ENCODE data around the gene BRD9. TPM values are rescaled to one million over a fixed set of nuclear protein-coding genes. Genes with fewer than 3 reads are reported as not detected.
"Not testable (repeated sequence)": the region's sequence is repeated elsewhere in the genome, so short reads cannot be mapped to it uniquely, and the experiment has no call there.

Gene BRD9
- total RNA-seq, 1 donor from 2014 or later = 40.8 TPM

DNA sequence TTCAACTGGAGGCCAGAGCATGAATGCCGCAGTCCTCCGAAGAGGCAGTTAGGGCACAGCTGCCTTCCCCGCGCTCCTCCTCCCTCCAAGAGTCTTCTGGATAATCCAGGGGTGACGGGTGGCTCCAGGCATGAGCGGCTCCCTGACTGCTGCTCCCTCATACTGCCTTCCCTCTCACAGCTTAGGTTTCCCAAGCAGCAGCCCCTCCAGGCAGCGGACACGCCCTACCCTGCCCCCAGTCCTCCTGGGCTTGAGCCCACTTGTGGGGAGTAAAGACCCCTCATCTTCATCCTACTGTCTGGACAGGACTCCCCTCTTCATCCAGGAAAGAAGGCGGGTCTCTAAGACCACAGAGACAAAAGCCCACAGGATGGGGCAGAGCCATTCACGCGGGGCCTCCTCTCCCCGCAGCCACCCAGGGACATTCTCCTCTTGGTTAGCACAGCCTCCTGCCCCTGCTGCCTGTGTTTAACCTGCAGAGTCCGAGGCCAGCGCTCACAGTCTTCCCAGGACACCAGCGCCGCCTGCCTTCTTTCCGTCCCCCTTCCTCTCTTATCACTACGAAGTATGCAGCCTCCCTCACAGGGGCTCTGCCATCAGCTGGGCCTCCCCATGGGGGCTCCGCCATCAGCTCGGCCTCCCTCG, 47.4 kb downstream of the BRD9 start:
- DNase-seq (ENCODE audit: low spot score) = not testable (repeated sequence)

DNA sequence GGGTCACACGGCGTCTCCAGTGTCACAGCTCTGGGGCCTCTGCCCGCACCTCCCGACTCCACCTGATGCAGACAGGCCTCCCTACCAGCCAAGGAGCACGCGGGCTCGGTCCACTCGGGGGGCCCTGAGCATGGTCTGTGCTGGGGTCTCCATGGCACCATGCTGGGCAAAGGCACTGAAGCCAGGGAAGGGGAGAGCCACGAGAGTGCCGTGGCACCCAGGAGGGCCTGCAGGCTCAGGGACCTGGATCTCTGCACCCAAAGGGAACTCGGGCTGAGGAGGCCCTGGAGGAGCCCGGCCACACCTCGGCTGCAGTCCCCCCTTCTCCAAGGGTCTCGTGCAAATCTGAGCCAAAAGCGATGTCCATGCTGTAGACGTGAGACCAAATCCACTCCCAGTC, 48.2 kb downstream of the BRD9 start:
- not testable (repeated sequence) for DNase-seq (ENCODE audit: low spot score)

DNA sequence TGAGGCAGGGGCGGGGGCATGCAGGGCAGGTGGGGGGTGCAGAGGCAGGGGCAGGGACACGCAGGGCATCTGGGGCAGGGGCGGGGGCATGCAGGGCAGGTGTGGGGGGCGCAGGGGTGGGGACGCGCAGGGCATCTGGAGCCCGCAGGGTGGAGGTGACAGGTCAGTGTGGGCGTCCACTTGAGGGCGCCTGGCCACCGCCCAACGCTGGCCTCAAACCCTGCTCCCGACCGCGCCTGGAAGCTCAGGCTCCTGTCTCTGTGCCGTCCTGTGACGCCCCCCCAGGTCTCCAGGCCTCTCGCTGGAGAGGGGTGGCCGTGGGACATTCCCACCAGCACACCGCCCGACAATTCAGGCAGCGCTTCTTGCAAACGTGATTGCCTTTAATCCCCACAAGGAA, 48.7 kb downstream of the BRD9 start:
- DNase-seq (ENCODE audit: low spot score) = not testable (repeated sequence)

DNA sequence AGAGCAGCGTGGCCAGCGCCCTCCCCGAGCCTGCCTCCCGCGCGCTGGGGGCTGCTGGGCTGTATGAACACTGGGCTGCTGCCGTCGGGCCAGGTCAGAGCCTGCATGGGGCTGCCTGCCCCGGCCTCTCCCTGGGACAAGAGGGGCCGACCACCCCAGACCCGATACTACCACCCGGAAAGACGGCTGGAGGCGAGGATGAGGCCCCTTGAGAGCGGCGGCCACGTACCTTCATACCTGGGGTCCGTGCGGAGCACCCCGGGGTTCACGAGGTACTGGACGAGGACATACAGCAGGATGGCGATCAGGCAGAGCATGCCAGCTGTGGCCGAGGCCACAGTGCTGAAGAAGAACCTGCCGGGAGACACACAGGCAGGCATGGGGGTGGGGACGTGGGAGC, 49.2 kb downstream of the BRD9 start:
- not testable (repeated sequence) for DNase-seq (ENCODE audit: low spot score)

DNA sequence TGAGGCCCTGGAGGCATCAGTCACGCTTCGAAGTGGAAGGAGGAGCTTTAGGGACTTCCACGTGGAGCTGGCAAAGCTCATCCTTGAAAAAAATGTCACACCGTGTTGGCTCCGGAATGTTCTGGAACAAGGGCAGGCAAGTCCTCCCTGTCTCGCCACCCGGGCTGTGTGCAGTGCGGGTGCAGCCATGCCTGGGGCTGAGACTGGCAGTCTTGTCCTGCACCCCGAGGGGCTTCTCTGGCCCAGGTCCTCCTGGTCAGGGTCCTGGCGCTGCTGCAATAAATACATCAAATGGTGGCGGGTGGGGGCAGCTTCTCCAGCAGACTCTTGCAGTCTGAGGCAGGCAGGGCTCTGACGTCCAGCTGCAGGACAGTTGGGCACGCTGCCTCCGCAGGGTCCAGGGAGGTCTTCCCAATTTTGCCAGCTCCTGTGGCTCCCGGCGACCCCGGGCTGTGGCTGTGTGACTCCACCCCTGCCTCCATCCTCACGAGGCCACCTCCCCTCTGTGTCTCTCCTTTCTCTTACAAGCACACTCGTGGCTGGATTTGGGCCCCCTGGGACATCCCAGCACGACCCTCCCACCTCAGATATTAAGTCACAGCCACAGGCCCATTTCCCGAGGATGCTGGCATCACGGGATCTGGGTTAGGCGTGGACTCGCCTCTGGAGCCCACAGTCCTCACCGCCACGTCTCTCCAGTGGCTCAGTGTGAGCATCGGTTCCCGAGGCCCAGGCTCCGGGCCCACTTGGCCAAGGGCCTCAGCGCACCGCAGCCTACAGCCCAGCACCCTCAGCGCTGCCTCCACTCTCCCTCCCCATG, 50.0 kb downstream of the BRD9 start:
- DNase-seq (ENCODE audit: low spot score) = not testable (repeated sequence)

DNA sequence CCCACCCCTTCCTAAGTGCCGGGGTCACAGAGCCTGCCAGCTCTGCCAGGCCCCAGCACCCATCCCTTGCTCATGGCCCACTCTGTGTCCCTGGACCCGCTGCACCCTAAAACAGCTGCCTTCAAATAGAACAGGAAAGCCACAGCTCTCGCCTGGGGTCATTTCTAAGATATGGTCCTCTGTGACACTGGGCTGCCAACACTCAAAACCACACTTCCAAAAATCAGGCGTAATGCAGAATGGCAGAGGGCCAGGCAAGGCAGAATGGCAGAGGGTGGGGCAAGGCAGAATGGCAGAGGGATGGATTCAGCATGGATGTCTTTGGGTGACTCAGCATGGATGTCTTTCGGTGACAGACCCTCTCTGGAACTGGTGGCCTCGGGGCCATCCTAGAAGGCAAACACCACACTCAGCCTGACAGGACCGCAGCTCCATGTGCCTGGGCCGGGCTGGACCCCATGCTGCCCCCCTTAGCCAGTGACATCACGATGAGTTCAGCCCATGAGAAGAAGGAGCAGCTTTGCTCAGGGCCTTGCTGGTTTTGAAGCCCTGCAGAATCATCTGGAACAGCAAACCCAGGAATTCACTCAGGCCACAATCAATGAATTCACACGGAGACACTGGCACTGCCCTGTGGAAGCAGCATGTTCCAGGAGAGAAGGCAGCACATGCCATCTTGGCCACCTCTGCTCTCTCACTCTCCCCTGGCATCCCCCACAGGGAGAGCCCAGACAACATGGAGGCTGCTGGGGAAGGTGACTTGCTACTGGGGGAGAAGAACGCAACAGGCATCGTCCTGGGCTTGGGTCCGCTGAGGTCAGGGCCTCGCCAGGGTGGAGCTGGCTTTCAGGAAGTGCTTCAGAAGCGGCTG, 50.8 kb downstream of the BRD9 start:
- DNase-seq (ENCODE audit: low spot score) = not testable (repeated sequence)

DNA sequence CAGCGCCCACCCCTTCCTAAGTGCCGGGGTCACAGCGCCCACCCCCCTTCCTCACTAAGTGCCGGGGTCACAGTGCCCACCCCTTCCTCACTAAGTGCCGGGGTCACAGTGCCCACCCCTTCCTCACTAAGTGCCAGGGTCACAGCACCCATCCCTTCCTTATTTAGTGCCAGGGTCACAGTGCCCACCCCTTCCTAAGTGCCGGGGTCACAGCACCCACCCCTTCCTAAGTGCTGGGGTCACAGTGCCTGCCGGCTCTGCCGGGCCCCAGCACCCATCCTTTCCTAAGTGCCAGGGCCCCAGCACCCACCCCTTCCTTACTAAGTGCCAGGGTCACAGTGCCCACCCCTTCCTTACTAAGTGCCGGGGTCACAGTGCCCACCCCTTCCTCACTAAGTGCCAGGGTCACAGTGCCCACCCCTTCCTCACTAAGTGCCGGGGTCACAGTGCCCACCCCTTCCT, 51.6 kb downstream of the BRD9 start:
- not testable (repeated sequence) for DNase-seq (ENCODE audit: low spot score)

DNA sequence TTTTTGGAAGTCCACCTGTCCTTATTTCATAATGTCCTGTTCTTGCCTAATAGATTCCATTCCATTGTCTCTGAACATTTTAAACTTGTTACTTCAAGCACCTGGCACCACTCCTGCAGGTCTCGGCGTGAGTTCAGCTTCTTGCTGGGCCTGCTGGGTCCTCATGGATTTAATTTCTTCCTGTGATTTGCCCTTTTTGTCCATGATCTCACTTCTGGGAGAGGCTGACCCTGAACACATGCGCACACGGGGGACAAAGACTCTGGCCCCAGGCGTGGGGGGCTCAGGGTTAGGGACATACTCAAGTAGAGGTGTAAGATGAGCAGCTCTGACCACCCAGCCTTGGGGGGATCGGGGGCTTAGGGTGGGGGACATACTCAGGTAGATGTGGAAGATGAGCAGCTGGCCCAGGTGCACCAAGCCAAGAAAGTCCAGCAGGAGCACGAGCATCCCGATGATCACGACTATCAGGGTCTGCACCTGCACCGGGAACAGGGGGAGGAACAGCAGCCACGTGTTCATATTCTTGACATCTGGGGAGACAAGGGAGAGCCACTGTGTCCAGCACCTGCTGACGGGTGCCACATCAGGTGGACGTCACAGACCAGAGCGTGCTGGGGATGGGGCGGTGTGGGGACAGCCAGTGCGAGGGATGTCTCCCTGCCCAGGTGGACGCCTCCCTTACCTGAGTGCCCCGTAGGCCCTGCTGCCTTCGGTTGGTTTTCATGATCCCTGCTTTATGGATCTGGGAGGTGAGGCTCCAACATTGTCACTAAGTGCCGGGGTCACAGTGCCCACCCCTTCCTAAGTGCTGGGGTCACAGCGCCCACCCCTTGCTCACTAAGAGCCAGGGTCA, 52.3 kb downstream of the BRD9 start:
- DNase-seq (ENCODE audit: low spot score) = not testable (repeated sequence)

DNA sequence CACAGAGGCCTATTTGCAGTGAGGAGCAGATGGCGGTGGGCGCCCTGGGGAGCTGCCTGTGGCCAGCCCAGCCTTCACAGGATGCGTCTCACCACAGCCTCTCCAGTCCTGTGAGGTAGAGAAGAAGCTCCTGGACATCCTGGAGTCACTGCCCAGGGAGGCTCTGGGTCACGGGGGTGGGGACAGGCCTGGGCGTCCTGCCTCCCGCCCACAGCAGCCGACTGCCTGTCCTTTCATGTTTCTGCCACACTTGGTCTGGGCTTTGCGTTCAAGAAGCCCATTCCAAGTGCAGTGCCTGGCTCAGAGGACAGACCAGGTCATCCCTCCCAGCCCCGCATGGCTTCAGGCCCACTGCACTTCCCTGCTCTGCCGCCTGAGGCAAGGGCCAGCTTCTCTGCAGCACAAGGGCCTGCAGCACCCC, 54.2 kb downstream of the BRD9 start:
- not testable (repeated sequence) for DNase-seq (ENCODE audit: low spot score)

DNA sequence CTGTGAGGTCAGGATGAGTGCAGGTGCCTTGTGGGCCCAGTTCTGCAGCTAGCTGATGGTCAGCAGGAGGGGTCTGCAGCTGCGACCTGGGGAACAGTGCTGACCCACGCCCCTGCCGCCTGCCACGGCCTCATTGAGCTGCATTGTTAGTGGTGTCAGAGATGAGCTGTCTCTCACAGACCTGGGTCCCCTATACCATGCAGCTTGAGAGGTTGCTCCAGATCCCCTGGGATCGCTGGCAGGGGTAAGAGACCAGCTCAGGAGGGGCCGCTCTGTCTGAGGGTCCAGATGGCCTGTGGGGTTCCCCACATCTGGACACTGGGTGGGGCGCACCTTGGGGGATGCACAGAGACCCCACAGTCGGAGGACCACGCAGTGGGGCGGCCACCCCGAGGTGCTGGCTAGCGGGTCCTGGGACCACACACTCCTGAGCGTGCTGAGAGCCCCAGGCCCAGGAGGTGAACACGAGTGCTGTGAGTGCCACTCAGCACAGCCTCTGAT, 54.9 kb downstream of the BRD9 start:
- not testable (repeated sequence) for DNase-seq (ENCODE audit: low spot score)

DNA sequence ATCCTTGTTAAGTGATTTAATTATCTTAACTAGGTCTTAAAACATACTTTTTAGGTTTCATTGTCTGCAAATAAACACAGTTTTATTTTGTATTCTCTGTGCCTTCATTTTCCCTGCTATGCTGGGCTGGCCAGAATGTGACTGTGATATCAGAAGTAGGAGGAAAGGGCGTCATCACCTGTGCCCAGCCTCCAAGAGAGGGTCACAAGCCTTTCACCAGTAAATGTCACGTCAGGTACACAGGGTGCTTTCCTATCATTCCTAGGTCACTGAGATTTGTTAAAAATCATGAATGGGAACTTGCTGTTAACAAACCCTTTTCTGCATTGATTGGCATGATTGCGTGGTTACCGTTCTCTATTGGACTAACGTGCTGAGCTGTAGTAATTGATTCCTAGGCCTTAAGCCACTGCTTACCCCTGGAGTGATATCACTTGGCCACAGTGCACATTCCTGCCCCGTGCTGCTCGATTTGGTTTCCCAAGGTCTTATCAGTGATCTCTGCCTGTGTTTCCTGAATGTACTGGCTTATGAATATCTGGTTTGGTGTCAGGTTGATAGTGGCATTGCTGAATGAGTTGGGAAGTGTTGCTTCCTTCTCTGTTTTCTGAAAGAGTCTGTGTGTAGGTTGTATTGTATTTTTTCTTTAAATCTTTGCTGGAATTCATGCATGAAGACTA, 56.5 kb downstream of the BRD9 start:
- DNase-seq (ENCODE audit: low spot score) = peak; percentile 44

DNA sequence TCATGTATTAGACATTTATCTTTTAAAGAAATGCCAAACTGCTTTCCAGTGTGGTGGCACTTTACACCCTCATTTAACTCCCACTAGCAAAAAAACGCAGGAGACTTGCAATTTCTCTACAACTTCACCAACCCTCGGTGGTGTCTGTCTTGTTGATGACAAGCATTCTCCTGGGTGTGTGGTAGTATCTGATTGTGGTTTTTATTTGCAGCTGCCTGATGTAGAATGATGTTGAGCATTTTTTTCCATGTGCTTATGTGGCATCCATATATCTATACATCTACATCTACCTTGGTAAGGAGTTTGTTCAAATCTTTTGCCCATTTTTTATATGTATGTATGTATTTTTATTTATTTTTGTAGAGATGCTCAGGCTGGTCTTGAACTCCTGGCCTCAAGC, 58.6 kb downstream of the BRD9 start:
- DNase-seq (ENCODE audit: low spot score) = peak; percentile 3

DNA sequence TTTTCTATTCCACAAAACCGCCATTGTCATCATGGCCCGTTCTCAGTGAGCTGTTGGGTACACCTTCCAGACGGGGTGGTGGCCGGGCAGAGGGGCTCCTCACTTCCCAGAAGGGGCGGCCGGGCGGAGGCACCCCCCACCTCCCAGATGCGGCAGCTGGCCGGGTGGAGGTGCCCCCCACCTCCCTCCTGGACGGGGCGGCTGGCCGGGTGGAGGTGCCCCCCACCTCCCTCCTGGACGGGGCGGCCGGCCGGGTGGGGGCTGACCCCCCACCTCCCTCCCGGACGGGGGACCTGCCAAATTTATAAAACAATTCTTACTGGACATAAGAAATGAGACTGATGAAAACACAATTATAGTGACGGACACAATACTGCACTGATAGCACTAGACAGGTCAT, 64.4 kb downstream of the BRD9 start:
- not testable (repeated sequence) for DNase-seq (ENCODE audit: low spot score)

DNA sequence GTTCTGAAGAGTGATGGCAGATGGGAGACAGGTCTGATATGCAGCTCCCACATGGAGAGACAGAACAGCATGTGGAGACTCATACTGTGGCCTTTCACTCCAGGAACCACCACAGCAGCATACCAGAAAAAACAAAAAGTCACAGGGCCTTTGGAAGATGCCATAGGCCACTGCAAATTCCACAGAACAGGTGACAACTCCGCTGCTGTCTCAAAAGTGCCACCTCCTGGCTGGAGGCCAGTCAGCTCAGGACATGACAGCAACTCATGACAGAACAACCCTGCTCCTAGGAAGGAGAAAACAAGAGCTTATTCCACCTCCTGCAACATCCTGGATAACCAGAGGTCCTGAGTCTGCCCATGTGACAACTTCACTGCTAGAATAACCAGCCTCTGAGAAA, 67.1 kb downstream of the BRD9 start:
- DNase-seq (ENCODE audit: low spot score) = not testable (repeated sequence)

DNA sequence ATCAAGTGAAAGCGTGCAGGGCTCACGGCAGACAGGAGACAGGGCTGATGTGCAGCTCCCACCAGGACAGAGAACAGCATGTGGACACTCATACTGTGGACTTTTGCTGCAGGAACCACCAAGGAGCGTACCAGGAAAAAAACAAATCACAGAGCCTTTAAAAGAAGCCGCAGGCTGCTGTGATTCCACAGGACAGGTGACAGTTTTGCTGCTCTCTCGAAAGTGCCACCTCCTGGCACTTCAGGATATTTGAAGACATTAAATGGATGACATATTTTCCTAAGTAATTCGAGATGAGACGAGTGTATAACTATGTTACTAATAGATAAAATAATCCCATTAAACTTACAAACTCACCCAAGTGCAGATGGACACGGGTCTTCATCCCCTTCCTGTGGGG, 71.1 kb downstream of the BRD9 start:
- DNase-seq (ENCODE audit: low spot score) = no peak

DNA sequence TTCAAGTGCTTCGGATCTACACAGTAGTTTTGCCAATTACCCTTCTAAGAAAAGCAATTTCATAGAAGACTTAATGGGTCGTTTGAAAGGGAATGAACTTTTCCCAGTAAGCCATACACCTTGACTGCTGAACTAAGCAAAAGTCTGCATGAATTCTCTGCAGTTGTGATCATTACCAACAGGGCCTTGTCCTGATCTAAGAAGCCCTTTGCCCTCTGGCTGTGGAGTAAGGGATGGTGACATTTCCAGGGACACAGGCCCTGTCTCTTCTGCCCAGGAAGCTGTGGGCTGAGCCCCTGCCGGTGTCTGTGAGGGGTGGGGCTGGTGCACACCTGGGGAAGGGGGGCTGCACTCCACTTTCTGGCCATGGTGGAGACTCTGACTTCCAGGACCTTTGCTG, 72.4 kb downstream of the BRD9 start:
- no peak for DNase-seq (ENCODE audit: low spot score)

DNA sequence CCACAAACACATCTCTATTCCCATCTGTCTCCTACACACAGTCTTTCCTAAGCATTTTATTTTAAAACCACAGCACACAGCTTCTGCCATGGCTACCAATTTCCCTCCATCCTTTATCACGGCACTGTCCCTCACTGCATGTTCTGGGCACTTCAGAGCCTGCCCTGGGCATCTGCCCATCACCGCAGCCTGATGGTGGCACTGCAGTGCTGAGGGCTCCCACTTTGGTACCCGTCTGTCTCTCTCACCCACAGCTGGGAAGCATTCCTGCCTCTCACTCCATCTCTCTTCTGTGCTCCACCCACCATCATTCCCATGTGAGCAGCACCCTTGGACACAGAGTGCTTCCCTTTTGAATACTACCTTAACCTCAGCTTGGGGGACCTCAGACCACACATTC, 73.5 kb downstream of the BRD9 start:
- DNase-seq (ENCODE audit: low spot score) = no peak

DNA sequence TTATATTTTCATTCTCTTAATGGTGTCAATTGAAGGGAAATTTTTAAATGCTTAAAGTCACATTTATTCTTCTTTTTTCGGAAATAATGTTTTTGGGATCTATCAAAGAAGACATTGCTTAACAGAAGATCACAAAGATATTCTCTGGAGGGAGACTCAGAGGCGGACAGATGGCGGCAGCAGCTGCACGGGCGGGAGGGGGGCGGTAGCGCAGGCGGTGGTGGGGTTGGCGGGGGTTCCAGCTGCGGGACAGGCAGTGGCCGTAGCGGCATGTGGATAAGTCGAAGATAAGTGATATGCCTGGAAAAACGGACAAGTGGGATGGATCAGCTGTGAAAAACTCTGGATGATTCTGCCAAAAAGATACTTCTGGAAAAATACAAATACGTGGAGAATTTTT, 76.4 kb downstream of the BRD9 start:
- no peak for DNase-seq (ENCODE audit: low spot score)

DNA sequence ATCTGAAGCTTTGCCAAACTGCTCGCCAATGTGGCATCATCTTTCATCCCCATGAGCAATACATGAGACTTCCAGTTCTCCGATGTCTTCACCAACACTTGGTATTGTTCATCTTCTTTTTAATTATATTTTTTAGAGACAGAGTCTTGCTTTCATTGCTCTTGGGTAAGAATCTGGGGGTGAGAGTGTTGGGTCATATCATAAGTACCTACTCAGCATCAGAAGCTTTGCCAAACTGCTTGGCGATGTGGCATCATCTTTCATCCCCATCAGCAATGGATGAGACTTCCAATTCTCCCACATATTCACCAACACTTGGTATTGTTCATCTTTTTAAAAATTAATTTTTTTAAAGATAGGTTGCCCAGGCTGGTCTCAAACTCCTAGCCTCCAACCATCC, 77.2 kb downstream of the BRD9 start:
- DNase-seq (ENCODE audit: low spot score) = no peak
